ENCODE results near the gene OLA1. TPM values are rescaled to one million over a fixed set of nuclear protein-coding genes. Genes with fewer than 3 reads are reported as not detected.

Gene OLA1
- polyA plus RNA-seq, 1 donor (not counting 4 experiments of a cell fraction or from before 2014, with no cell fraction given): 217 TPM

DNA sequence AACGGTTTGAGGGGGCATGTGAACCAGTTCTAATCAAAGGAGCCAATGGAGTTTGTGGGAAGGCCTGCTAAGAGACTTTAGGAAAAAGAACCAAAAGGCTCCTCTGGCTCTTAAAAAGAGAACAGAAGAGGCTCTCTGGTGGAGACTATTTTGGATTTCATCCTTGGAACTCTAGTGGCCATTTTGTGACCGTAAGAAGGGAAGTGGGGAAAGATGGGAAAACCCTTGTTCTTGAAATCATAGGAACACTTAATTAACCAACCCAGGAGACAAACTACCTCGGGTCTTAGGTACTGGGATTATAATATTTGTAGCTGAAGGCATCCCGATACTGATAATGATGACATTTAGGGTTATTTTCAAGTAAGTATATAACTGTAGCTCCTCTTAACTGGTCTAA lies 157.9 kb downstream of the OLA1 start:
- Histone ChIP-seq H3K9me3 (ENCODE audit: control insufficient read depth, low read depth, low read length) (no peaks in the 10 kb centered on the region), H3K36me3 (ENCODE audit: control insufficient read depth in 2 of 2, extremely low read depth in 1 of 2, insufficient read depth in 2 of 2, low read length in 2 of 2) (no peaks in the 10 kb centered on the region), H3K9me1 (ENCODE audit: control insufficient read depth, extremely low read depth, insufficient read depth, low read length) (no peaks in the 10 kb centered on the region), H3K4me1 (ENCODE audit: control insufficient read depth, extremely low read depth, insufficient read depth, low read length) (no peaks in the 10 kb centered on the region), H3K27ac (ENCODE audit: control insufficient read depth, insufficient read depth, low read length) (no peak overlapping the region), H4K20me1 (ENCODE audit: control insufficient read depth, extremely low read depth, insufficient read depth, low read length) (no peaks in the 10 kb centered on the region), H3K9ac (ENCODE audit: control insufficient read depth, extremely low read depth, insufficient read depth, low read length) (no peak overlapping the region), H3K79me2 (ENCODE audit: control insufficient read depth, insufficient read depth, low read length) (no peaks in the 10 kb centered on the region), H3K4me2 (ENCODE audit: control insufficient read depth, extremely low read depth, insufficient read depth, low read depth, low read length) (no peak overlapping the region), H3K4me3 (ENCODE audit: control insufficient read depth in 2 of 3, extremely low read depth in 1 of 3, insufficient read depth in 2 of 3, low read depth in 1 of 3, low read length in 3 of 3) (no peak overlapping the region), H3K27me3 (ENCODE audit: control insufficient read depth, extremely low read depth, insufficient read depth, low read length) (no peaks in the 10 kb centered on the region), H2AFZ (ENCODE audit: control insufficient read depth, low read length) (no peak overlapping the region)
- dilution Hi-C loops (cut with MboI; ENCODE audit: extremely low pct_ligation_motif_present, low sequenced_read_pairs): no loop called here
- TF ChIP-seq CTCF (optimal IDR thresholded peaks at IDR 0.05 in 1 of 3, IDR thresholded peaks at IDR 0.05 in 1 of 3, conservative IDR thresholded peaks at IDR 0.05 in 1 of 3; ENCODE audit: extremely low read depth in 1 of 3, insufficient read depth in 2 of 3, low read length in 3 of 3): no peak
- TF ChIP-seq EZH2 (IDR thresholded peaks at IDR 0.05; ENCODE audit: low read length): no peak
- no peak for DNase-seq (ENCODE audit: low read depth, low spot score)
- no peak for FAIRE-seq

DNA sequence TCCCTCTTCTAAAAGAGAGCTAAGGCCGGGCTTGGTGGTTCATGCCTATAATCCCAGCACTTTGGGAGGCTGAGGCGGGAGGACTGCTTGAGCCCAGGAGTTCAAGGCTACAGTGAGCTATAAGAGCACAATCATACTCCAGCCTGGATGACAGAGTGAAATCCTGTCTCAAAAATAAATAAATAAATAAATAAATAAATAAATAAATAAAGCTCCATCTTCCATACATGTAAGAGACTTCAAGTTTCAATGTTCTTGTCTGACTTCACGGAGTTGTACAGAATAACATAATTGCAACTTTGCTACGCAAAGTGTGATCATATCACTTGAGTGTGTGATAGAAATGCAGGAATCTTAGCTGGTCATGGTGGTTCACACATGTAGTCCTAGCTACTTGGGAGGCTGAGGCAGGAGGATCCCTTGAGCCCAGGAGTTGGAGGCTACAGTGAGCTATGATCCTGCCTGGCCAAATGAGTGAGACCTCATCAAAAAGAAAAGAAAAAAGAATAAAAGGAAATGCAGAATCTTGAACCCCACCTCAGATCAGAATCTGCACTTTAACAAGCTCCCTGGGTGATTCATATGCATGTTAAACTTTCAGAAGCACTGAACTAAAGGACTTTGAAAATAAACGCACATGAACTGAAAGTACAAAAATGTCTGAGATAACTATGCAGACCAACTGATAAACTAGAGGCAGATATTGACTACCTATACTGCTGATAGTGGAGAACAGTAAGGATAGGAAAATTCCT lies 159.4 kb downstream of the OLA1 start:
- DNase-seq (ENCODE audit: low read depth, low spot score): no peak
- dilution Hi-C loops (cut with MboI; ENCODE audit: extremely low pct_ligation_motif_present, low sequenced_read_pairs): no loop called here
- Histone ChIP-seq H3K9ac (ENCODE audit: control insufficient read depth, extremely low read depth, insufficient read depth, low read length) (no peak overlapping the region), H4K20me1 (ENCODE audit: control insufficient read depth, extremely low read depth, insufficient read depth, low read length) (no peaks in the 10 kb centered on the region), H3K4me1 (ENCODE audit: control insufficient read depth, extremely low read depth, insufficient read depth, low read length) (no peaks in the 10 kb centered on the region), H3K36me3 (ENCODE audit: control insufficient read depth in 2 of 2, extremely low read depth in 1 of 2, insufficient read depth in 2 of 2, low read length in 2 of 2) (no peaks in the 10 kb centered on the region), H3K9me3 (ENCODE audit: control insufficient read depth, low read depth, low read length) (no peaks in the 10 kb centered on the region), H3K4me2 (ENCODE audit: control insufficient read depth, extremely low read depth, insufficient read depth, low read depth, low read length) (no peak overlapping the region), H3K9me1 (ENCODE audit: control insufficient read depth, extremely low read depth, insufficient read depth, low read length) (no peaks in the 10 kb centered on the region), H3K4me3 (ENCODE audit: control insufficient read depth in 2 of 3, extremely low read depth in 1 of 3, insufficient read depth in 2 of 3, low read depth in 1 of 3, low read length in 3 of 3) (no peak overlapping the region), H2AFZ (ENCODE audit: control insufficient read depth, low read length) (no peak overlapping the region), H3K27ac (ENCODE audit: control insufficient read depth, insufficient read depth, low read length) (no peak overlapping the region), H3K79me2 (ENCODE audit: control insufficient read depth, insufficient read depth, low read length) (no peaks in the 10 kb centered on the region), H3K27me3 (ENCODE audit: control insufficient read depth, extremely low read depth, insufficient read depth, low read length) (no peaks in the 10 kb centered on the region)
- no peak for FAIRE-seq
- no peak for TF ChIP-seq CTCF (optimal IDR thresholded peaks at IDR 0.05 in 1 of 3, IDR thresholded peaks at IDR 0.05 in 1 of 3, conservative IDR thresholded peaks at IDR 0.05 in 1 of 3; ENCODE audit: extremely low read depth in 1 of 3, insufficient read depth in 2 of 3, low read length in 3 of 3)
- TF ChIP-seq EZH2 (IDR thresholded peaks at IDR 0.05; ENCODE audit: low read length): no peak

Measured in keratinocyte (primary cell).